Myometrial cell (primary cell): ENCODE results near the gene SH2D5. TPM values are rescaled to one million over a fixed set of nuclear protein-coding genes. Genes with fewer than 3 reads are reported as not detected.

Source experiments
- total RNA-seq: library from RNA; depleted of rRNA; stranded (reverse); fragments of >200 nt; gene quantifications from 2 replicates; pipeline ENCODE4 v1.2.3, GENCODE V29; 2015

Gene SH2D5
- 1.7 and 5.0 TPM in 2 replicates for total RNA-seq

GRCh38 chr1:20732588-20733359, at the start of gene SH2D5:
Gene SH2D5, minus strand, starts transcription at chr1:20732703. Its CDS starts 4,659 bp downstream, at chr1:20728044.

GRCh38 chr1:20717452-20718342, 14.8 kb downstream of the SH2D5 start, which contains the start of gene KIF17:
Gene KIF17, minus strand, starts transcription at chr1:20718007. Its CDS starts 301 bp downstream, at chr1:20717706.

Other genes with a start within 250 kb of the SH2D5 start
- gene CAMK2N1, start 246.5 kb downstream of the SH2D5 start, total RNA-seq, result 25.1 and 28.4 TPM in 2 replicates
- 20.4 and 35.7 TPM in 2 replicates for gene MUL1, start 224.6 kb downstream of the SH2D5 start, total RNA-seq
- gene FAM43B, start 180.1 kb downstream of the SH2D5 start, total RNA-seq, result 0.35 TPM in 1 of 2 replicates, not detected in the other
- gene CDA, start 143.6 kb downstream of the SH2D5 start, total RNA-seq, result 25.4 and 31.5 TPM in 2 replicates
- 116 and 133 TPM in 2 replicates for gene PINK1, start 99.2 kb downstream of the SH2D5 start, total RNA-seq
- gene DDOST, start 71.3 kb downstream of the SH2D5 start, total RNA-seq, result 416 and 461 TPM in 2 replicates
- gene KIF17, start 14.7 kb downstream of the SH2D5 start, total RNA-seq, result under 0.01 and 1.9 TPM in 2 replicates
- 129 and 159 TPM in 2 replicates for gene HP1BP3, start 54.6 kb upstream of the SH2D5 start, total RNA-seq